ENCODE results near the gene ANO9. TPM values are rescaled to one million over a fixed set of nuclear protein-coding genes. Genes with fewer than 3 reads are reported as not detected.
"Not testable (repeated sequence)": the region's sequence is repeated elsewhere in the genome, so short reads cannot be mapped to it uniquely, and the experiment has no call there.

Gene ANO9
- total RNA-seq, 2 donors from 2014 or later: 141 to 180 TPM

- intact Hi-C loops (cut with DNase I, micrococcal nuclease): no loop called here
- DNase-seq (no peak), ATAC-seq (no peak)
These were observed 45.3 kb downstream of the ANO9 start for GRCh38 chr11:396511-396947.

- intact Hi-C loops (cut with DNase I, micrococcal nuclease): no loop called here
- DNase-seq (no peak), ATAC-seq (no peak)
These were observed 45.9 kb downstream of the ANO9 start for GRCh38 chr11:395866-396265.

GRCh38 chr11:394858-395655 lies 46.8 kb downstream of the ANO9 start:
- DNase-seq: no peak
- ATAC-seq: peak; percentile 16
- intact Hi-C loops (cut with DNase I, micrococcal nuclease): no loop called here

GRCh38 chr11:394034-394857 lies 47.6 kb downstream of the ANO9 start, which contains the start of gene PKP3:
Gene PKP3 (plus strand): TSS chr11:394209. CDS start chr11:394293, 84 bp downstream.
- ATAC-seq (peak; percentile 88), DNase-seq (peak; percentile 91 to 94)
- intact Hi-C loops (cut with DNase I, micrococcal nuclease): no loop called here

GRCh38 chr11:393219-394033 lies 48.4 kb downstream of the ANO9 start:
- DNase-seq: peak in 1 of 2 donors; percentile 33

GRCh38 chr11:392102-392777 lies 49.6 kb downstream of the ANO9 start:
- DNase-seq (no peak), ATAC-seq (no peak)
- intact Hi-C loops (cut with DNase I, micrococcal nuclease): no loop called here

More at GRCh38 chr11:393219-394033, 48.4 kb downstream of the ANO9 start:
- peak; percentile 7 for ATAC-seq
- intact Hi-C loops (cut with DNase I, micrococcal nuclease): no loop called here

- no peak for DNase-seq
- intact Hi-C loops (cut with DNase I, micrococcal nuclease): no loop called here
- no peak for ATAC-seq
These were observed 50.4 kb downstream of the ANO9 start for GRCh38 chr11:391117-392017.

- intact Hi-C loops (cut with DNase I, micrococcal nuclease): no loop called here
These were observed 51.6 kb downstream of the ANO9 start for GRCh38 chr11:390175-390574.

GRCh38 chr11:389369-389768 lies 52.4 kb downstream of the ANO9 start:
- DNase-seq; ATAC-seq; intact Hi-C loops (cut with DNase I, micrococcal nuclease): not testable (repeated sequence)

More at GRCh38 chr11:390175-390574, 51.6 kb downstream of the ANO9 start:
- peak in 1 of 2 donors; percentile 74 for DNase-seq
- ATAC-seq: no peak

- DNase-seq (no peak), ATAC-seq (no peak)
- intact Hi-C loops (cut with DNase I, micrococcal nuclease): no loop called here
These were observed 54.5 kb downstream of the ANO9 start for GRCh38 chr11:387193-387793.

- ATAC-seq (no peak), DNase-seq (no peak)
- intact Hi-C loops (cut with DNase I, micrococcal nuclease): no loop called here
These were observed 55.3 kb downstream of the ANO9 start for GRCh38 chr11:386483-386882.

- no peak for DNase-seq
- no peak for ATAC-seq
- intact Hi-C loops (cut with DNase I, micrococcal nuclease): no loop called here
These were observed 56.0 kb downstream of the ANO9 start for GRCh38 chr11:385594-386351.

GRCh38 chr11:384511-384910 lies 57.3 kb downstream of the ANO9 start:
- intact Hi-C loops (cut with DNase I, micrococcal nuclease): no loop called here
- DNase-seq (no peak), ATAC-seq (no peak)

GRCh38 chr11:383431-383830 lies 58.4 kb downstream of the ANO9 start:
- ATAC-seq: no peak
- DNase-seq: no peak
- intact Hi-C loops (cut with DNase I, micrococcal nuclease): no loop called here

- intact Hi-C loops (cut with DNase I, micrococcal nuclease): no loop called here
- ATAC-seq (no peak), DNase-seq (no peak)
These were observed 59.7 kb downstream of the ANO9 start for GRCh38 chr11:382081-382629.

GRCh38 chr11:381501-382072 lies 60.2 kb downstream of the ANO9 start:
- ATAC-seq: no peak
- intact Hi-C loops (cut with DNase I, micrococcal nuclease): no loop called here
- no peak for DNase-seq
